OCI-LY3 (cell line): ENCODE measurements around the gene BMAL2.

Source experiments
- CTCF ChIP-seq: fragments of 200-600, 300-600 bp; sonication (generic); IDR thresholded peaks from 2 replicates; pipeline ENCODE4 v1.5.1; 2014; ENCODE audit warnings: antibody characterized with exemption, low read length, low read depth
- EZH2phosphoT487 ChIP-seq: fragments of 200-600 bp; shearing (Covaris generic); IDR thresholded peaks from 2 replicates; pipeline ENCODE4 v1.6.1; 2018; ENCODE audit warnings: antibody characterized with exemption, mixed run types, low read depth

GRCh38 chr12:27344760-27345159 is 12.1 kb downstream of the BMAL2 start:
- TF ChIP-seq CTCF, result no peak
- TF ChIP-seq EZH2phosphoT487, result no peak
